A549 (cell line): ENCODE results near the gene LDLRAD4. TPM values are rescaled to one million over a fixed set of nuclear protein-coding genes. Genes with fewer than 3 reads are reported as not detected.

ENCODE experiments used
- ATAC-seq, 2 experiments: fragments of 200-7000 bp in 1 of 2; fragments of >200 bp in 1 of 2; cut with Nextera tagmentation in 1 of 2; cut with Tn5 transposase in 1 of 2; 3 replicates each; pipeline versions ENCODE4 v1.8.0 to v1.9.1; 2018 to 2020; ENCODE audit warnings: mild to moderate bottlenecking in 1 of 2, moderate library complexity in 1 of 2
- CTCF ChIA-PET: fragments of 300-600 bp; sonication (Branson Sonifier 250); formaldehyde crosslinking; extraction: SDS; loops from one replicate; lab custom pipeline; 2021; ENCODE audit warnings: antibody characterized with exemption, inconsistent platforms; lab: Yijun Ruan, JAX
- POLR2A ChIA-PET: fragments of 350-600 bp; formaldehyde crosslinking; extraction: SDS; loops from one replicate; lab custom pipeline; 2021; ENCODE audit warnings: antibody characterized with exemption, inconsistent platforms; lab: Yijun Ruan, JAX
- DNase-seq, 2 experiments: peaks; one replicate each; pipeline versions ENCODE4 v3.0.0 to v3.0.0-alpha.2; 2011 to 2016; ENCODE audit warnings: low read depth in 1 of 2, low spot score in 1 of 2
- FAIRE-seq: peaks from 2 replicates; lab custom pipeline; 2011; peaks lifted over from hg19 to GRCh38; lab: Jason Lieb, UNC
- H3K27ac ChIP-seq, 2 experiments: fragments of >200 bp; sonication (Bioruptor Twin); formaldehyde crosslinking; 3 replicates each; pipeline ENCODE4 v1.5.1; 2016 to 2017
- H3K4me1 ChIP-seq: fragments of >200 bp; sonication (Bioruptor Twin); formaldehyde crosslinking; 3 replicates; pipeline ENCODE4 v1.6.1; 2016
- H3K4me2 ChIP-seq: fragments of >200 bp; sonication (Bioruptor Twin); formaldehyde crosslinking; 3 replicates; pipeline ENCODE4 v1.6.1; 2016
- H3K4me3 ChIP-seq: fragments of >200 bp; sonication (Bioruptor Twin); formaldehyde crosslinking; 3 replicates; pipeline ENCODE4 v1.5.1; 2016
- H3K9me3 ChIP-seq: fragments of >200 bp; sonication (Bioruptor Twin); formaldehyde crosslinking; 3 replicates; pipeline ENCODE4 v1.6.1; 2016
- BCL3 ChIP-seq: fragments of >200 bp; sonication (Bioruptor Twin); formaldehyde crosslinking; IDR thresholded peaks from 3 replicates; pipeline ENCODE4 v1.6.1; 2016
- BHLHE40 ChIP-seq: IDR thresholded peaks from 2 replicates; pipeline ENCODE4 v1.6.1; 2012; ENCODE audit warnings: low read depth, low read length, inconsistent platforms
- CBX2 ChIP-seq: fragments of 200-600 bp; sonication (generic); IDR thresholded peaks from 2 replicates; pipeline ENCODE4 v1.6.1; 2016; ENCODE audit warnings: low read depth, mild to moderate bottlenecking, borderline replicate concordance
- CHD2 ChIP-seq: fragments of 150-350 bp; IDR thresholded peaks from 2 replicates; pipeline ENCODE4 v1.6.1; 2014; ENCODE audit warnings: low read length; ENCODE audit not compliant: partially characterized antibody
- CTCF ChIP-seq: fragments of >200 bp; sonication (Bioruptor Twin); formaldehyde crosslinking; IDR thresholded peaks from 3 replicates; pipeline ENCODE4 v1.5.1; 2016
- E2F6 ChIP-seq: IDR thresholded peaks from 2 replicates; pipeline ENCODE4 v1.6.1; 2012; ENCODE audit warnings: low read depth, borderline replicate concordance
- EHF ChIP-seq: fragments of 250-450 bp; sonication (Bioruptor Pico); IDR thresholded peaks from 2 replicates; pipeline ENCODE4 v1.5.0; 2020; ENCODE audit warnings: mild to moderate bottlenecking
- ELK1 ChIP-seq: fragments of 150-350 bp; IDR thresholded peaks from 2 replicates; pipeline ENCODE4 v1.6.1; 2014; ENCODE audit warnings: low read depth, mild to moderate bottlenecking, low read length
- FOXS1 ChIP-seq: fragments of 250-450 bp; sonication (Bioruptor Pico); IDR thresholded peaks from 2 replicates; pipeline ENCODE4 v1.5.0; 2020; ENCODE audit warnings: mild to moderate bottlenecking, moderate library complexity
- GATA3 ChIP-seq: IDR thresholded peaks from 2 replicates; pipeline ENCODE4 v1.6.1; 2012; ENCODE audit warnings: borderline replicate concordance
- HDAC2 ChIP-seq: fragments of 200-600 bp; sonication (generic); IDR thresholded peaks from 2 replicates; pipeline ENCODE4 v1.6.1; 2016
- HES2 ChIP-seq: fragments of >200 bp; sonication (Bioruptor Twin); formaldehyde crosslinking; IDR thresholded peaks from 2 replicates; pipeline ENCODE4 v1.6.1; 2016
- HMGXB4 ChIP-seq: fragments of 250-450 bp; sonication (Bioruptor Pico); IDR thresholded peaks from 2 replicates; pipeline ENCODE4 v1.5.0; 2021; ENCODE audit warnings: mild to moderate bottlenecking, moderate library complexity, borderline replicate concordance
- HOXA7 ChIP-seq: fragments of 250-450 bp; sonication (Bioruptor Pico); IDR thresholded peaks from 2 replicates; pipeline ENCODE4 v1.5.0; 2020; ENCODE audit warnings: mild to moderate bottlenecking, moderate library complexity
- HOXB13 ChIP-seq: fragments of 250-450 bp; sonication (Bioruptor Pico); IDR thresholded peaks from 2 replicates; pipeline ENCODE4 v1.5.0; 2020; ENCODE audit warnings: low read depth, mild to moderate bottlenecking, moderate library complexity
- MAX ChIP-seq: IDR thresholded peaks from 2 replicates; pipeline ENCODE4 v1.6.1; 2012
- MYC ChIP-seq: IDR thresholded peaks from 2 replicates; pipeline ENCODE4 v1.6.1; 2012; ENCODE audit warnings: mild to moderate bottlenecking, inconsistent platforms, low read length, improper control_type of control experiment, borderline replicate concordance
- NFE2L2 ChIP-seq: fragments of 150-350 bp; conservative IDR thresholded peaks from 2 replicates; pipeline ENCODE4 v1.6.1; 2014; ENCODE audit warnings: low read length
- PBX3 ChIP-seq: IDR thresholded peaks from 2 replicates; pipeline ENCODE4 v1.6.1; 2012
- POLR2A ChIP-seq: IDR thresholded peaks from 2 replicates; pipeline ENCODE4 v1.6.1; 2012; ENCODE audit warnings: mild to moderate bottlenecking, low read length
- SMC3 ChIP-seq: fragments of >200 bp; sonication (Bioruptor Twin); formaldehyde crosslinking; IDR thresholded peaks from 3 replicates; pipeline ENCODE4 v1.6.1; 2018; ENCODE audit warnings: inconsistent platforms
- TFCP2L1 ChIP-seq: fragments of 250-450 bp; sonication (Bioruptor Pico); IDR thresholded peaks from 2 replicates; pipeline ENCODE4 v1.5.0; 2021; ENCODE audit warnings: mild to moderate bottlenecking
- TP53 ChIP-seq: fragments of 250-450 bp; sonication (Bioruptor Pico); IDR thresholded peaks from 2 replicates; pipeline ENCODE4 v1.5.0; 2021; ENCODE audit warnings: mild to moderate bottlenecking, moderate library complexity
- ZFP36 ChIP-seq: fragments of 450-650 bp; IDR thresholded peaks from 2 replicates; pipeline ENCODE4 v1.6.1; 2014; ENCODE audit warnings: borderline replicate concordance; ENCODE audit not compliant: partially characterized antibody
- ZNF302 ChIP-seq: fragments of 250-450 bp; sonication (Bioruptor Pico); IDR thresholded peaks from 2 replicates; pipeline ENCODE4 v1.9.0; 2021; ENCODE audit warnings: inconsistent platforms, mild to moderate bottlenecking, moderate library complexity
- WGBS: methylation state at CpG from one replicate; pipeline ENCODE4 v1.1.6; 2017; ENCODE audit errors: missing lambda C conversion rate; 5-methylcytosine and 5-hydroxymethylcytosine counted together
- polyA plus RNA-seq, 4 experiments: library from polyadenylated mRNA; depleted of rRNA in 3 of 4; stranded (reverse); fragments of >200 nt; fragmentation: RNase III in 1 of 4; extraction: RNeasy Plus Mini Kit Qiagen cat#74134 plus additional on column Dnase treatment in 1 of 4; gene quantifications; 2 replicates in 3 of 4; 3 replicates in 1 of 4; pipeline ENCODE4 v1.2.3, GENCODE V29; 2011 to 2017

The LDLRAD4 gene
- polyA plus RNA-seq, 2 of the 4 experiments (the other 2 are of a cell fraction), result 5.2 to 7.6 TPM

- no peaks in the 10 kb centered on the region for H3K4me1 ChIP-seq
- CTCF ChIA-PET, result no interaction called here
- peaks cover 17% of the 10 kb centered on the region; the same call in 2 of the 3 replicates for H3K9me3 ChIP-seq
- DNase-seq (no peak), FAIRE-seq (no peak), ATAC-seq (no peak)
- TF ChIP-seq TP53 (CRISPR knock-in tag) (no peak), BCL3 (no peak), SMC3 (no peak), TFCP2L1 (no peak), PBX3 (no peak), E2F6 (no peak), GATA3 (no peak), ZFP36 (no peak), ELK1 (no peak), FOXS1 (CRISPR knock-in tag) (no peak), BHLHE40 (no peak), ZNF302 (CRISPR knock-in tag) (no peak), CHD2 (no peak), HES2 (no peak), HOXB13 (CRISPR knock-in tag) (no peak), NFE2L2 (no peak), MAX (no peak), CTCF (no peak), POLR2A (no peak), CBX2 (no peak)
- no peak overlapping the region for H3K27ac ChIP-seq
- 37% methylated on average over 3 of the region's 3 CpGs for WGBS
- POLR2A ChIA-PET, result no interaction called here
- H3K4me2 ChIP-seq, result no peak overlapping the region
- no peak overlapping the region for H3K4me3 ChIP-seq
Measured at GRCh38 chr18:13592246-13592645, 373.7 kb downstream of the LDLRAD4 start.

- ChIA-PET POLR2A (no interaction called here), CTCF (no interaction called here)
- no peak overlapping the region for H3K27ac ChIP-seq
- peaks cover 23% of the 10 kb centered on the region; the same call in 2 of the 3 replicates for H3K9me3 ChIP-seq
- no peak for DNase-seq
- H3K4me1 ChIP-seq, result no peaks in the 10 kb centered on the region
- WGBS, result 79% methylated on average over 2 of the region's 2 CpGs
- no peak overlapping the region for H3K4me2 ChIP-seq
- FAIRE-seq, result no peak
- no peak overlapping the region for H3K4me3 ChIP-seq
- no peak for ATAC-seq
- TF ChIP-seq EHF (CRISPR knock-in tag) (no peak), HOXA7 (CRISPR knock-in tag) (no peak), ZFP36 (no peak), HMGXB4 (CRISPR knock-in tag) (no peak), ELK1 (no peak), CTCF (no peak), HDAC2 (no peak), GATA3 (no peak), MYC (no peak), FOXS1 (CRISPR knock-in tag) (no peak)
Measured at GRCh38 chr18:13594551-13594950, 376.0 kb downstream of the LDLRAD4 start.
